Panc1 (cell line): ENCODE measurements around the gene PTPRF.

Experiments used
- CTCF ChIP-seq: fragments of 450-650 bp; IDR thresholded peaks from 2 replicates; pipeline ENCODE4 v1.5.1; 2017; ENCODE audit warnings: mild to moderate bottlenecking
- POLR2AphosphoS5 ChIP-seq: IDR thresholded peaks from 2 replicates; pipeline ENCODE4 v1.6.1; 2012; ENCODE audit warnings: mild to moderate bottlenecking, low read depth, low read length, moderate library complexity
- REST ChIP-seq, 2 experiments: IDR thresholded peaks; 2 replicates each; pipeline ENCODE4 v1.6.1; 2011 to 2012; ENCODE audit warnings: low read depth in 2 of 2, control low read depth in 1 of 2, low read length in 1 of 2, mild to moderate bottlenecking in 1 of 2, moderate library complexity in 1 of 2; ENCODE audit not compliant: insufficient read depth in 1 of 2
- SIN3A ChIP-seq: IDR thresholded peaks from 2 replicates; pipeline ENCODE4 v1.6.1; 2012; ENCODE audit warnings: low read depth, mild to moderate bottlenecking, low read length, moderate library complexity, borderline replicate concordance; ENCODE audit not compliant: insufficient read depth
- TCF7L2 ChIP-seq: IDR thresholded peaks from 2 replicates; pipeline ENCODE4 v1.6.1; 2011; ENCODE audit warnings: mild to moderate bottlenecking, low read depth, low read length, inconsistent platforms

GRCh38 chr1:43619314-43619790 is 88.7 kb downstream of the PTPRF start:
- TF ChIP-seq CTCF (no peak), POLR2AphosphoS5 (no peak), TCF7L2 (no peak), REST (IDR thresholded peaks at IDR 0.05; ENCODE audit: insufficient read depth in 1 of 2, low read depth in 2 of 2, low read length in 1 of 2) (no peak), SIN3A (no peak)
